Keratinocyte (primary cell): ENCODE data around the gene THBD. TPM values are rescaled to one million over a fixed set of nuclear protein-coding genes. Genes with fewer than 3 reads are reported as not detected.

Experiments
- DNase-seq: peaks from one replicate; pipeline ENCODE4 v3.0.0-alpha.2; 2011; ENCODE audit warnings: low read depth, missing footprints, low spot score
- FAIRE-seq: peaks from 2 replicates; lab custom pipeline; 2011; peaks lifted over from hg19 to GRCh38; lab: Jason Lieb, UNC
- H2AFZ ChIP-seq: 2 replicates; pipeline ENCODE4 v1.6.0; 2012; ENCODE audit warnings: low read length, control low read depth, inconsistent platforms; ENCODE audit not compliant: control insufficient read depth
- H3K27ac ChIP-seq: 2 replicates; pipeline ENCODE4 v1.5.1; 2011; ENCODE audit warnings: low read length; ENCODE audit not compliant: control insufficient read depth, insufficient read depth
- H3K27me3 ChIP-seq: 3 replicates; pipeline ENCODE4 v1.6.0; 2011; ENCODE audit warnings: low read length; ENCODE audit not compliant: control insufficient read depth, insufficient read depth; ENCODE audit errors: extremely low read depth
- H3K36me3 ChIP-seq, 2 experiments: 2 replicates in 1 of 2; 3 replicates in 1 of 2; pipeline ENCODE4 v1.5.1; 2011; ENCODE audit warnings: low read length in 2 of 2, mild to moderate bottlenecking in 1 of 2; ENCODE audit not compliant: control insufficient read depth in 2 of 2, insufficient read depth in 2 of 2; ENCODE audit errors: extremely low read depth in 1 of 2
- H3K4me1 ChIP-seq: 3 replicates; pipeline ENCODE4 v1.5.1; 2011; ENCODE audit warnings: low read length; ENCODE audit not compliant: control insufficient read depth, insufficient read depth; ENCODE audit errors: extremely low read depth
- H3K4me2 ChIP-seq: 3 replicates; pipeline ENCODE4 v1.6.0; 2011; ENCODE audit warnings: low read depth, low read length; ENCODE audit not compliant: control insufficient read depth, insufficient read depth; ENCODE audit errors: extremely low read depth
- H3K4me3 ChIP-seq, 3 experiments: fragments of 200-600 bp in 1 of 3; sonication (generic) in 1 of 3; 2 replicates in 2 of 3; 3 replicates in 1 of 3; pipeline ENCODE4 v1.5.1; 2011 to 2016; ENCODE audit warnings: low read length in 3 of 3, mild to moderate bottlenecking in 3 of 3, control low read depth in 2 of 3, inconsistent platforms in 1 of 3, low read depth in 1 of 3, mixed read lengths in 1 of 3, mixed run types in 1 of 3, moderate library complexity in 1 of 3; ENCODE audit not compliant: control insufficient read depth in 2 of 3, insufficient read depth in 2 of 3; ENCODE audit errors: extremely low read depth in 1 of 3
- H3K79me2 ChIP-seq: 2 replicates; pipeline ENCODE4 v1.6.0; 2012; ENCODE audit warnings: low read length; ENCODE audit not compliant: control insufficient read depth, insufficient read depth
- H3K9ac ChIP-seq: 3 replicates; pipeline ENCODE4 v1.6.0; 2011; ENCODE audit warnings: low read length; ENCODE audit not compliant: control insufficient read depth, insufficient read depth; ENCODE audit errors: extremely low read depth
- H3K9me1 ChIP-seq: 3 replicates; pipeline ENCODE4 v1.6.0; 2011; ENCODE audit warnings: low read length; ENCODE audit not compliant: control insufficient read depth, insufficient read depth; ENCODE audit errors: extremely low read depth
- H3K9me3 ChIP-seq: 2 replicates; pipeline ENCODE4 v1.5.1; 2012; ENCODE audit warnings: low read depth, low read length; ENCODE audit not compliant: control insufficient read depth
- H4K20me1 ChIP-seq: 3 replicates; pipeline ENCODE4 v1.6.0; 2011; ENCODE audit warnings: low read length; ENCODE audit not compliant: control insufficient read depth, insufficient read depth; ENCODE audit errors: extremely low read depth
- CTCF ChIP-seq, 3 experiments: IDR thresholded peaks in 1 of 3; conservative IDR thresholded peaks in 1 of 3; optimal IDR thresholded peaks in 1 of 3; 2 replicates in 2 of 3; 3 replicates in 1 of 3; pipeline versions ENCODE3 to v1.5.1; 2011; ENCODE audit warnings: low read length in 3 of 3, mild to moderate bottlenecking in 3 of 3, moderate library complexity in 2 of 3, control low read depth in 1 of 3, inconsistent platforms in 1 of 3; ENCODE audit not compliant: insufficient read depth in 2 of 3; ENCODE audit errors: extremely low read depth in 1 of 3
- EZH2 ChIP-seq: IDR thresholded peaks from one replicate; pipeline ENCODE4 v1.6.1; 2012; ENCODE audit warnings: inconsistent platforms, mild to moderate bottlenecking, low read length, moderate library complexity
- dilution Hi-C: fragments of 300-500 bp; cut with MboI; formaldehyde crosslinking; loops from one replicate; pipeline ENCODE4 v1.7.0; 2020; ENCODE audit warnings: low sequenced_read_pairs; ENCODE audit not compliant: extremely low pct_ligation_motif_present
- polyA plus RNA-seq, 5 experiments: library from polyadenylated mRNA; depleted of rRNA in 3 of 5; stranded (reverse) in 3 of 5; stranded (forward) in 1 of 5; unstranded in 1 of 5; fragments of >200 nt; gene quantifications; 1 replicate in 1 of 5; 2 replicates in 3 of 5; 3 replicates in 1 of 5; pipeline versions ENCODE4 v1.2.1 to v1.2.3, GENCODE V29; 2011 to 2012; ENCODE audit warnings: missing spikeins in 2 of 5, low read depth in 1 of 5, low replicate concordance in 1 of 5

Gene THBD
- polyA plus RNA-seq, 1 donor (not counting 4 experiments of a cell fraction or from before 2014, with no cell fraction given), result 4.7 TPM

GRCh38 chr20:23061734-23062561 lies 12.5 kb upstream of the THBD start:
- Histone ChIP-seq H3K4me3 (no peak overlapping the region), H3K9me3 (no peaks in the 10 kb centered on the region), H3K4me1 (no peaks in the 10 kb centered on the region), H3K36me3 (no peaks in the 10 kb centered on the region), H2AFZ (no peak overlapping the region), H3K27ac (no peak overlapping the region), H3K4me2 (no peak overlapping the region), H3K79me2 (no peaks in the 10 kb centered on the region), H3K9me1 (no peaks in the 10 kb centered on the region), H4K20me1 (no peaks in the 10 kb centered on the region), H3K27me3 (no peaks in the 10 kb centered on the region), H3K9ac (no peak overlapping the region)
- no peak for FAIRE-seq
- no peak for DNase-seq
- dilution Hi-C loops, result no loop called here
- TF ChIP-seq EZH2, result no peak
- peak; percentile 38 to 53 (median 47) for TF ChIP-seq CTCF (optimal IDR thresholded peaks at IDR 0.05 in 1 of 3, IDR thresholded peaks at IDR 0.05 in 1 of 3, conservative IDR thresholded peaks at IDR 0.05 in 1 of 3; ENCODE audit: extremely low read depth in 1 of 3, insufficient read depth in 2 of 3, low read length in 3 of 3)

- H3K4me3 ChIP-seq, result no peak overlapping the region
- no peaks in the 10 kb centered on the region for H3K27me3 ChIP-seq
- no peaks in the 10 kb centered on the region for H3K9me1 ChIP-seq
- H3K4me2 ChIP-seq, result no peak overlapping the region
- H3K27ac ChIP-seq, result no peak overlapping the region
- no peak overlapping the region for H2AFZ ChIP-seq
- DNase-seq, result no peak
- H3K36me3 ChIP-seq, result no peaks in the 10 kb centered on the region
- no peaks in the 10 kb centered on the region for H3K79me2 ChIP-seq
- no peaks in the 10 kb centered on the region for H4K20me1 ChIP-seq
- H3K9ac ChIP-seq, result no peak overlapping the region
- no peak for FAIRE-seq
- TF ChIP-seq EZH2, result no peak
- H3K4me1 ChIP-seq, result no peaks in the 10 kb centered on the region
- dilution Hi-C loops, result no loop called here
- H3K9me3 ChIP-seq, result no peaks in the 10 kb centered on the region
Measured at GRCh38 chr20:23061262-23061661, 11.8 kb upstream of the THBD start.
